Panc1 (cell line): ENCODE data around the gene GLTP. TPM values are rescaled to one million over a fixed set of nuclear protein-coding genes. Genes with fewer than 3 reads are reported as not detected.

Experiments used
- ATAC-seq: fragments of 200-7000 bp; cut with Tn5 transposase; 2 replicates; pipeline ENCODE4 v1.9.1; 2020; ENCODE audit warnings: mild to moderate bottlenecking, moderate library complexity
- BruUV-seq: library from RNA; stranded (reverse); fragments of 400-500 nt; replicated peaks from 2 replicates; lab custom pipeline; 2021; lab: Mats Ljungman, UMichigan
- CTCF ChIA-PET: fragments of 300-600 bp; sonication (Branson Sonifier 250); formaldehyde crosslinking; loops from one replicate; lab custom pipeline; 2022; ENCODE audit warnings: antibody characterized with exemption; lab: Charles Lee
- POLR2A ChIA-PET: fragments of 300-600 bp; sonication (Branson Sonifier 250); formaldehyde crosslinking; loops from one replicate; lab custom pipeline; 2022; ENCODE audit warnings: antibody characterized with exemption; lab: Charles Lee
- DNase-seq: peaks from one replicate; pipeline ENCODE4 v3.0.0-alpha.2; 2010; ENCODE audit warnings: low read depth, low spot score
- H3K27ac ChIP-seq: 2 replicates; pipeline ENCODE4 v1.5.1; 2011; ENCODE audit warnings: mild to moderate bottlenecking, low read length, inconsistent platforms
- H3K27me3 ChIP-seq: fragments of 200-500 bp; sonication (Bioruptor generic); 2 replicates; pipeline ENCODE4 v1.6.0; 2014; ENCODE audit warnings: low read length, inconsistent platforms; ENCODE audit not compliant: control insufficient read depth, insufficient read depth
- H3K36me3 ChIP-seq: fragments of 200-500 bp; sonication (Bioruptor generic); 2 replicates; pipeline ENCODE4 v1.5.1; 2014; ENCODE audit warnings: inconsistent platforms, mild to moderate bottlenecking, low read length, moderate library complexity; ENCODE audit not compliant: control insufficient read depth, insufficient read depth
- H3K4me1 ChIP-seq: 2 replicates; pipeline ENCODE4 v1.5.1; 2011; ENCODE audit warnings: inconsistent platforms, mild to moderate bottlenecking, low read length, moderate library complexity; ENCODE audit not compliant: control insufficient read depth, insufficient read depth
- H3K4me3 ChIP-seq, 2 experiments: 2 replicates each; pipeline ENCODE4 v1.5.1; 2011 to 2012; ENCODE audit warnings: low read depth in 2 of 2, low read length in 2 of 2, mild to moderate bottlenecking in 2 of 2, inconsistent platforms in 1 of 2, moderate library complexity in 1 of 2
- H3K9me3 ChIP-seq: fragments of 200-500 bp; sonication (Bioruptor generic); 2 replicates; pipeline ENCODE4 v1.5.1; 2014; ENCODE audit warnings: low read depth, mild to moderate bottlenecking, inconsistent platforms, low read length, moderate library complexity; ENCODE audit not compliant: control insufficient read depth, insufficient read depth
- CTCF ChIP-seq: fragments of 450-650 bp; IDR thresholded peaks from 2 replicates; pipeline ENCODE4 v1.5.1; 2017; ENCODE audit warnings: mild to moderate bottlenecking
- POLR2AphosphoS5 ChIP-seq: IDR thresholded peaks from 2 replicates; pipeline ENCODE4 v1.6.1; 2012; ENCODE audit warnings: mild to moderate bottlenecking, low read depth, low read length, moderate library complexity
- REST ChIP-seq, 2 experiments: IDR thresholded peaks; 2 replicates each; pipeline ENCODE4 v1.6.1; 2011 to 2012; ENCODE audit warnings: low read depth in 2 of 2, control low read depth in 1 of 2, low read length in 1 of 2, mild to moderate bottlenecking in 1 of 2, moderate library complexity in 1 of 2; ENCODE audit not compliant: insufficient read depth in 1 of 2
- SIN3A ChIP-seq: IDR thresholded peaks from 2 replicates; pipeline ENCODE4 v1.6.1; 2012; ENCODE audit warnings: low read depth, mild to moderate bottlenecking, low read length, moderate library complexity, borderline replicate concordance; ENCODE audit not compliant: insufficient read depth
- TCF7L2 ChIP-seq: IDR thresholded peaks from 2 replicates; pipeline ENCODE4 v1.6.1; 2011; ENCODE audit warnings: mild to moderate bottlenecking, low read depth, low read length, inconsistent platforms
- in situ Hi-C: cut with HindIII; loops from 2 replicates; pipeline ENCODE4 v1.10.0; 2016; ENCODE audit warnings: low sequenced_read_pairs, low pct_unique_long_range_greater_than_20kb
- intact Hi-C: fragments of 100-400 bp; cut with micrococcal nuclease; formaldehyde crosslinking; loops from one replicate; pipeline ENCODE4 v1.10.0; 2022; ENCODE audit not compliant: unreplicated experiment
- total RNA-seq: library from RNA; stranded (reverse); gene quantifications from one replicate; pipeline ENCODE4 v1.2.1, GENCODE V29; 2021; ENCODE audit not compliant: unreplicated experiment

GLTP gene
- total RNA-seq, 1 experiment from 2014 or later = 24.8 TPM

GRCh38 chr12:109926488-109927210, 46.3 kb upstream of the GLTP start:
- in situ Hi-C loops = no loop called here
- no TSS peak for BruUV-seq
- no peaks in the 10 kb centered on the region for H3K4me1 ChIP-seq
- DNase-seq (no peak), ATAC-seq (no peak)
- POLR2A ChIA-PET = interaction anchor here (0.6 kb wide), 1 partner anchor 20 kb away, joined by 6 read pairs; no protein-coding TSS in a partner anchor
- CTCF ChIA-PET = interaction anchor here (0.9 kb wide), 1 partner anchor 10 kb away, joined by 3 read pairs; no protein-coding TSS in a partner anchor
- H3K27ac ChIP-seq = no peak overlapping the region
- H3K4me3 ChIP-seq = no peak overlapping the region
- TF ChIP-seq REST (IDR thresholded peaks at IDR 0.05; ENCODE audit: insufficient read depth in 1 of 2, low read depth in 2 of 2, low read length in 1 of 2) = no peak
- intact Hi-C loops = loop anchor here (10.0 kb wide), 1 partner anchor 72 kb away; no protein-coding TSS in a partner anchor
- H3K36me3 ChIP-seq = no peaks in the 10 kb centered on the region
- H3K9me3 ChIP-seq = no peaks in the 10 kb centered on the region
- H3K27me3 ChIP-seq = no peaks in the 10 kb centered on the region

- CTCF ChIA-PET = no interaction called here
- Histone ChIP-seq H3K9me3 (no peaks in the 10 kb centered on the region), H3K36me3 (no peaks in the 10 kb centered on the region), H3K27me3 (no peaks in the 10 kb centered on the region), H3K27ac (no peak overlapping the region), H3K4me3 (no peak overlapping the region), H3K4me1 (no peaks in the 10 kb centered on the region)
- intact Hi-C loops (loop anchor here (10.0 kb wide), 1 partner anchor 71 kb away; no protein-coding TSS in a partner anchor), in situ Hi-C loops (no loop called here)
- POLR2A ChIA-PET = interaction anchor here (0.6 kb wide), 2 partner anchors 20 to 298 kb away, joined by 4 to 6 read pairs; no protein-coding TSS in a partner anchor
- no TSS peak for BruUV-seq
- ATAC-seq (no peak; the same call in 1 of the 2 replicates), DNase-seq (no peak)
- no peak for TF ChIP-seq POLR2AphosphoS5
These were observed 45.7 kb upstream of the GLTP start for GRCh38 chr12:109926016-109926415.

- ATAC-seq (no peak), DNase-seq (no peak)
- Histone ChIP-seq H3K4me1 (no peaks in the 10 kb centered on the region), H3K36me3 (no peaks in the 10 kb centered on the region), H3K9me3 (no peaks in the 10 kb centered on the region), H3K4me3 (no peak overlapping the region), H3K27me3 (no peaks in the 10 kb centered on the region), H3K27ac (no peak overlapping the region)
- TF ChIP-seq TCF7L2 (no peak), CTCF (no peak), REST (IDR thresholded peaks at IDR 0.05; ENCODE audit: insufficient read depth in 1 of 2, low read depth in 2 of 2, low read length in 1 of 2) (no peak), POLR2AphosphoS5 (no peak), SIN3A (no peak)
- no TSS peak for BruUV-seq
- CTCF ChIA-PET = no interaction called here
- in situ Hi-C loops (no loop called here), intact Hi-C loops (loop anchor here (10.0 kb wide), 1 partner anchor 71 kb away; no protein-coding TSS in a partner anchor)
- POLR2A ChIA-PET = interaction anchor here (0.6 kb wide), 1 partner anchor 297 kb away, joined by 4 read pairs; no protein-coding TSS in a partner anchor
These were observed 45.0 kb upstream of the GLTP start for GRCh38 chr12:109925185-109925840.
